ENCODE measurements around the gene OOEP.

DNA sequence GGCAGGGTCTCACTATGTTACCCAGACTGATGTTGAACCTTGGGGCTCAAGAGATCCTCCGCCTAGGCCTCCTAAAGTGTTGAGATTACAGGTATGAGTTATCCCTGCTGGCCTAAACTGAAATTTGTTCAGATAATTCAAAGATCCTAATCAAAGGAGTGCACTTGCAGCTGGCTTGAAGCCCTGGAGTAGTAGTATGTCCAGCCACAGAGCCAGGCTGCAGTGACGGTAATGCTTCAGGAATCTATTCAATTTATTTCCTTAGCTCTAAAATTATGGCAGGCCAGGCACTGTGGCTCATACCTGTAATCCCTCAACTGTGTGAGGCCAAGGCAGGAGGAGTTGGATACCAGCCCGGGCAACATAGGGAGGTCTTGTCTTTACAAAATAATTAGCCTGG is 23.6 kb upstream of the OOEP start:
- TF ChIP-seq, protein P1, sequence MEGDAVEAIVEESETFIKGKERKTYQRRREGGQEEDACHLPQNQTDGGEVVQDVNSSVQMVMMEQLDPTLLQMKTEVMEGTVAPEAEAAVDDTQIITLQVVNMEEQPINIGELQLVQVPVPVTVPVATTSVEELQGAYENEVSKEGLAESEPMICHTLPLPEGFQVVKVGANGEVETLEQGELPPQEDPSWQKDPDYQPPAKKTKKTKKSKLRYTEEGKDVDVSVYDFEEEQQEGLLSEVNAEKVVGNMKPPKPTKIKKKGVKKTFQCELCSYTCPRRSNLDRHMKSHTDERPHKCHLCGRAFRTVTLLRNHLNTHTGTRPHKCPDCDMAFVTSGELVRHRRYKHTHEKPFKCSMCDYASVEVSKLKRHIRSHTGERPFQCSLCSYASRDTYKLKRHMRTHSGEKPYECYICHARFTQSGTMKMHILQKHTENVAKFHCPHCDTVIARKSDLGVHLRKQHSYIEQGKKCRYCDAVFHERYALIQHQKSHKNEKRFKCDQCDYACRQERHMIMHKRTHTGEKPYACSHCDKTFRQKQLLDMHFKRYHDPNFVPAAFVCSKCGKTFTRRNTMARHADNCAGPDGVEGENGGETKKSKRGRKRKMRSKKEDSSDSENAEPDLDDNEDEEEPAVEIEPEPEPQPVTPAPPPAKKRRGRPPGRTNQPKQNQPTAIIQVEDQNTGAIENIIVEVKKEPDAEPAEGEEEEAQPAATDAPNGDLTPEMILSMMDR (IDR thresholded peaks at IDR 0.05) = no peak
- no peak for TF ChIP-seq EZH2 (IDR thresholded peaks at IDR 0.05)
